Measurements from ENCODE around the gene FHL2. TPM values are rescaled to one million over a fixed set of nuclear protein-coding genes. Genes with fewer than 3 reads are reported as not detected.

FHL2 gene
- total and polyA plus RNA-seq, 2 donors (not counting 3 experiments of a cell fraction or from before 2014, with no cell fraction given): 197 to 491 TPM

DNA sequence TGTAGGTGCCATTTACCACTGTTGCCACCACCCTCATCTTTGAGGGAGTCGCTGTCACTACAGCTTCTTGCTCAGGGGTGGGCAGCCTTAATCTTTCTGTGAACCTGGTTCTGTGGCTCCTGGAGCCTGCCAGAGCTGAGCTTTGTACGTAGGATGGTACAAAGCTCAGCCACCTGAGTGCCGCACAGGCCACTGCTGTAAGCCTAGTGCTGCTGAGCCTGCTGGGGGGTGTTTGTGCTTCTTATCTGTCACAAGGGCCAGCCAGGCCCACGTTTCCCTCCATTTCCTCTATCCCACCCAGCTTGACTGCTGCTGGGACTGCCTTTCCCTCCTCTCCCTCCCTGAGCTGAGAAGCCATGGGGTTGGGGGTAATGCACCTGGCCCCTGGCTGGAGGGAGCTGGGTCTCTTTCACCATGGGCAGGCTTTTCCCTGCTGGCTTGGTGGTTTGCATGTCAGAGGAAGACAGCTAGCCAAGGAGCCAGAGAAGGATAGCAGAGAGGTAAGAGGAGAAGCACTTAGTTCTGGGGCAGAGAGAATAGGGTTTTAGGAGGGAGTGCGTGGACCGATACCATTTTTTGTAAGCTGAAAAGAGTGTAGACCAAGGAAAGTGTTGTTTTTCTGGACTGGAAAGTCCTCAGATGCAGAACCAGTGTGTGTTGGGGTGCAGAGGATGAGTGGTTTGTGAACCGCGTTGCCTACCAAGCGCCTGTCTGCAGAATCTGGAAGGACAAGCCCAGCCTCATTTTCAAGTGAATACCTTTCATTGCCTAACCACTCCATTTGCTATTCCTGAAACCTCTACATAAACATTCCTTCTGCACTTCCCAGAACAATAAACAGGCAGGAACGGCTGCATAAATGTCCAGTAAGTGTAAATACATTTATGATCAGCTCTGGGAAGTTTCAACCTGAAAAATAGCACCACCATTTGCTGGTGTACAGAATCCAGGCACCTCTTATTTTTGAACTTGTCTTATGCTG is 45.1 kb upstream of the FHL2 start:
- H3K4me2 ChIP-seq (ENCODE audit: insufficient read depth, low read length): no peak overlapping the region
- H3K9me3 ChIP-seq (replicated peaks; ENCODE audit: control insufficient read depth, insufficient read depth, low read length): no peaks in the 10 kb centered on the region
- H3K36me3 ChIP-seq (ENCODE audit: control insufficient read depth in 2 of 2, extremely low read depth in 1 of 2, insufficient read depth in 2 of 2, low read length in 2 of 2): no peaks in the 10 kb centered on the region
- DNase-seq (ENCODE audit: low read depth, low spot score) (no peak), FAIRE-seq (no peak)
- TF ChIP-seq POLR2A (IDR thresholded peaks at IDR 0.05; ENCODE audit: low read depth, low read length) (no peak), POLR2AphosphoS5 (IDR thresholded peaks at IDR 0.05; ENCODE audit: insufficient read depth, low read depth, low read length) (no peak), JUN (IDR thresholded peaks at IDR 0.05; ENCODE audit: borderline replicate concordance, insufficient read depth, insufficient read length, low read depth) (no peak), MYC (IDR thresholded peaks at IDR 0.05; ENCODE audit: low read depth, low read length) (no peak), GATA2 (IDR thresholded peaks at IDR 0.05; ENCODE audit: insufficient read depth, insufficient read length, low read depth, low read length) (no peak)
- TF ChIP-seq, protein P1, sequence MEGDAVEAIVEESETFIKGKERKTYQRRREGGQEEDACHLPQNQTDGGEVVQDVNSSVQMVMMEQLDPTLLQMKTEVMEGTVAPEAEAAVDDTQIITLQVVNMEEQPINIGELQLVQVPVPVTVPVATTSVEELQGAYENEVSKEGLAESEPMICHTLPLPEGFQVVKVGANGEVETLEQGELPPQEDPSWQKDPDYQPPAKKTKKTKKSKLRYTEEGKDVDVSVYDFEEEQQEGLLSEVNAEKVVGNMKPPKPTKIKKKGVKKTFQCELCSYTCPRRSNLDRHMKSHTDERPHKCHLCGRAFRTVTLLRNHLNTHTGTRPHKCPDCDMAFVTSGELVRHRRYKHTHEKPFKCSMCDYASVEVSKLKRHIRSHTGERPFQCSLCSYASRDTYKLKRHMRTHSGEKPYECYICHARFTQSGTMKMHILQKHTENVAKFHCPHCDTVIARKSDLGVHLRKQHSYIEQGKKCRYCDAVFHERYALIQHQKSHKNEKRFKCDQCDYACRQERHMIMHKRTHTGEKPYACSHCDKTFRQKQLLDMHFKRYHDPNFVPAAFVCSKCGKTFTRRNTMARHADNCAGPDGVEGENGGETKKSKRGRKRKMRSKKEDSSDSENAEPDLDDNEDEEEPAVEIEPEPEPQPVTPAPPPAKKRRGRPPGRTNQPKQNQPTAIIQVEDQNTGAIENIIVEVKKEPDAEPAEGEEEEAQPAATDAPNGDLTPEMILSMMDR (IDR thresholded peaks at IDR 0.05; ENCODE audit: extremely low read depth in 1 of 2, insufficient read depth in 1 of 2, low read depth in 1 of 2, low read length in 2 of 2): no peak
- H2AFZ ChIP-seq (ENCODE audit: low read depth, low read length): no peak overlapping the region
- no peaks in the 10 kb centered on the region for H3K9me1 ChIP-seq (replicated peaks; ENCODE audit: control insufficient read depth, extremely low read depth, insufficient read depth, low read length)
- dilution Hi-C loops (cut with MboI; ENCODE audit: extremely low pct_ligation_motif_present, low sequenced_read_pairs) (no loop called here), intact Hi-C loops (cut with micrococcal nuclease) (no loop called here)
- ChIA-PET CTCF (interaction anchor here (1.9 kb wide), 1 partner anchor 7 kb away, joined by 6 read pairs; no protein-coding TSS in a partner anchor), POLR2A (no interaction called here)
- no TSS peak for BruUV-seq (replicated peaks)
- no peak overlapping the region for H3K27ac ChIP-seq (ENCODE audit: insufficient read depth, low read depth, low read length)
- H3K79me2 ChIP-seq (ENCODE audit: control insufficient read depth, insufficient read depth, low read length): no peaks in the 10 kb centered on the region
- no peak overlapping the region for H3K9ac ChIP-seq (replicated peaks; ENCODE audit: extremely low read depth, insufficient read depth, low read length)
- no peaks in the 10 kb centered on the region for H4K20me1 ChIP-seq (replicated peaks; ENCODE audit: control insufficient read depth, extremely low read depth, insufficient read depth, low read length)
- H3K4me3 ChIP-seq (replicated peaks in 1 of 3; ENCODE audit: insufficient read depth in 1 of 3, low read depth in 1 of 3, low read length in 3 of 3): no peak overlapping the region
- H3K27me3 ChIP-seq (ENCODE audit: control insufficient read depth in 2 of 2, insufficient read depth in 2 of 2, low read length in 2 of 2): peaks cover 3 to 8% of the 10 kb centered on the region in 2 experiments
- H3K4me1 ChIP-seq (ENCODE audit: control insufficient read depth, extremely low read depth, insufficient read depth, low read length): no peaks in the 10 kb centered on the region

Measured in endothelial cell of umbilical vein (primary cell).